Stimulated activated CD4-positive, alpha-beta T cell treated with anti-CD3 and anti-CD28 coated beads, TNF-alpha, amount 100 ng/mL, for 48 hours (primary cell): ENCODE data around the gene MGAT2.
"Not testable (repeated sequence)": the region's sequence is repeated elsewhere in the genome, so short reads cannot be mapped to it uniquely, and the experiment has no call there.

Source experiments
- DNase-seq, 3 donors: peaks; one replicate each; pipeline ENCODE4 v3.0.0-alpha.2; 2020; ENCODE audit warnings: low read depth in 3 of 3

Gene MGAT2

GRCh38 chr14:49654511-49654910 lies 33.9 kb downstream of the MGAT2 start:
- DNase-seq, result no peak

GRCh38 chr14:49657500-49657899 lies 36.9 kb downstream of the MGAT2 start:
- DNase-seq, result not testable (repeated sequence)

GRCh38 chr14:49659526-49660455 lies 39.2 kb downstream of the MGAT2 start:
- no peak for DNase-seq

GRCh38 chr14:49670475-49670874 lies 49.9 kb downstream of the MGAT2 start:
- DNase-seq, result no peak
